HL-60 (cell line): Measurements from ENCODE around the gene LIN7C.

Experiments used
- DNase-seq, 2 experiments: peaks; one replicate each; pipeline ENCODE4 v3.0.0-alpha.2; 2010 to 2020; ENCODE audit warnings: low read depth in 1 of 2, low spot score in 1 of 2
- H3K27ac ChIP-seq: fragments of 250-450 bp; sonication (Bioruptor Pico); replicated peaks from 2 replicates; pipeline ENCODE4 v1.5.1; 2020; ENCODE audit warnings: mild to moderate bottlenecking, moderate library complexity
- H3K27me3 ChIP-seq: fragments of 250-450 bp; sonication (Bioruptor Pico); 2 replicates; pipeline ENCODE4 v1.5.1; 2021; ENCODE audit warnings: mild to moderate bottlenecking, moderate library complexity; ENCODE audit not compliant: insufficient read depth, poor library complexity, severe bottlenecking
- H3K4me3 ChIP-seq: replicated peaks from 2 replicates; pipeline ENCODE4 v1.5.1; 2011; ENCODE audit warnings: mild to moderate bottlenecking, control low read depth, low read length; ENCODE audit not compliant: insufficient read depth
- GABPA ChIP-seq: IDR thresholded peaks from 2 replicates; pipeline ENCODE4 v1.6.1; 2012; ENCODE audit warnings: low read depth
- POLR2AphosphoS5 ChIP-seq: IDR thresholded peaks from 2 replicates; pipeline ENCODE4 v1.6.1; 2012; ENCODE audit warnings: low read depth
- REST ChIP-seq: IDR thresholded peaks from 2 replicates; pipeline ENCODE4 v1.6.1; 2012; ENCODE audit warnings: low read depth; ENCODE audit not compliant: insufficient replicate concordance
- SPI1 ChIP-seq: IDR thresholded peaks from 2 replicates; pipeline ENCODE4 v1.6.1; 2012; ENCODE audit warnings: low read depth, mild to moderate bottlenecking, borderline replicate concordance
- TF ChIP-seq, protein P1 (sequence below): IDR thresholded peaks from one replicate; pipeline ENCODE4 v1.5.1; 2011; ENCODE audit warnings: low read length, control low read depth, inconsistent platforms; ENCODE audit not compliant: insufficient read depth

LIN7C gene

GRCh38 chr11:27495710-27496300 is 10.8 kb downstream of the LIN7C start:
- Histone ChIP-seq H3K4me3 (no peak overlapping the region), H3K27me3 (no peaks in the 10 kb centered on the region), H3K27ac (no peak overlapping the region)
- TF ChIP-seq REST (no peak), GABPA (no peak), POLR2AphosphoS5 (no peak), SPI1 (no peak)
- TF ChIP-seq, protein P1, sequence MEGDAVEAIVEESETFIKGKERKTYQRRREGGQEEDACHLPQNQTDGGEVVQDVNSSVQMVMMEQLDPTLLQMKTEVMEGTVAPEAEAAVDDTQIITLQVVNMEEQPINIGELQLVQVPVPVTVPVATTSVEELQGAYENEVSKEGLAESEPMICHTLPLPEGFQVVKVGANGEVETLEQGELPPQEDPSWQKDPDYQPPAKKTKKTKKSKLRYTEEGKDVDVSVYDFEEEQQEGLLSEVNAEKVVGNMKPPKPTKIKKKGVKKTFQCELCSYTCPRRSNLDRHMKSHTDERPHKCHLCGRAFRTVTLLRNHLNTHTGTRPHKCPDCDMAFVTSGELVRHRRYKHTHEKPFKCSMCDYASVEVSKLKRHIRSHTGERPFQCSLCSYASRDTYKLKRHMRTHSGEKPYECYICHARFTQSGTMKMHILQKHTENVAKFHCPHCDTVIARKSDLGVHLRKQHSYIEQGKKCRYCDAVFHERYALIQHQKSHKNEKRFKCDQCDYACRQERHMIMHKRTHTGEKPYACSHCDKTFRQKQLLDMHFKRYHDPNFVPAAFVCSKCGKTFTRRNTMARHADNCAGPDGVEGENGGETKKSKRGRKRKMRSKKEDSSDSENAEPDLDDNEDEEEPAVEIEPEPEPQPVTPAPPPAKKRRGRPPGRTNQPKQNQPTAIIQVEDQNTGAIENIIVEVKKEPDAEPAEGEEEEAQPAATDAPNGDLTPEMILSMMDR: no peak
- DNase-seq: no peak

DNA sequence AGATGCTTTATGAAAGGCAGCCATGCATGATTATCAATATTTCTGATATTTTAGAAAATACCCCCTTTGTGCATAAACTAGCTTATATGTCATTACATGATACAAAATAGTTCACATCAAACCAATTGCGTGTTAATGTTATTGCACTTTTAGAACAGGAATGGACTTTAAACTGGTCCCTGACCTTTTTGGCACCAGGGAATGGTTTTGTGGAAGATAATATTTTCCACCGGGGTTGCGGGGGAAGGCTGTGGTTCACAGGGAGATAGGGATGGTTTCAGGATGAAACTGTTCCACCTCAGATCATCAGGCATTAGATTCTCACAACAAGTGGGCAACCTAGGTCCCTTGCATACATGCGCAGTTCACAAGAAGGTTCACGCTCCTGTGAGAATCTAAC is 17.5 kb downstream of the LIN7C start:
- TF ChIP-seq GABPA (no peak), REST (no peak), POLR2AphosphoS5 (no peak), SPI1 (no peak)
- TF ChIP-seq, protein P1: no peak
- H3K27ac ChIP-seq: no peak overlapping the region
- no peak for DNase-seq

DNA sequence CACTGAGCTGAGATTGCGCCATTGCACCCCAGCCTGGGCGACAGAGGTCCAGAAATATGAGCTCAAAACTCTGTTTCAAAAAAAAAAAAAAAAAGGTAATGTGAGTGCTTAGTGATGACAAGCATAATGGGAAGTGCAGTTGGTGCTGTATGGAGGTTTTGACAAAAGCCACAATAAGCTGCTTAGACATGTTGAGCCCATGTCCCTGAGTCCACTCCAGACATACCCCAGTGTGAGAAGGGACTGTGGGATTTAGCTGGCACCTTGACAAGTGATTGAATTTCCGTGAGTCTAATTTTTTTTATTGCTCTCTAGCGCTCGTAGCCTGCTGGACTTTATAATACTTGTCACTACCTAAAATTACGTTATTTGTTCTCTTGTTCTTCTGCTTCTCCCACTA is 18.9 kb downstream of the LIN7C start:
- no peaks in the 10 kb centered on the region for H3K27me3 ChIP-seq
- H3K4me3 ChIP-seq: no peak overlapping the region
- no peak overlapping the region for H3K27ac ChIP-seq
- DNase-seq: no peak
- TF ChIP-seq SPI1 (no peak), REST (no peak), POLR2AphosphoS5 (no peak), GABPA (no peak)
- TF ChIP-seq, protein P1: no peak

More for the DNA sequence above, 17.5 kb downstream of the LIN7C start:
- Histone ChIP-seq H3K4me3 (no peak overlapping the region), H3K27me3 (no peaks in the 10 kb centered on the region)
